Stimulated activated CD8-positive, alpha-beta memory T cell treated with anti-CD3 and anti-CD28 coated beads, Interleukin-15, amount 100 ng/mL, for 1 hour (primary cell): Measurements from ENCODE around the gene SLC31A2.

Source experiments
- DNase-seq: peaks from one replicate; pipeline ENCODE4 v3.0.0-alpha.2; 2020; ENCODE audit warnings: low read depth

The SLC31A2 gene

GRCh38 chr9:113151696-113152630 is 1.2 kb downstream of the SLC31A2 start:
- no peak for DNase-seq

GRCh38 chr9:113152699-113153098 is 1.9 kb downstream of the SLC31A2 start:
- DNase-seq, result no peak

GRCh38 chr9:113153599-113153998 is 2.8 kb downstream of the SLC31A2 start:
- no peak for DNase-seq

- no peak for DNase-seq
Measured at GRCh38 chr9:113154471-113154870, 3.7 kb downstream of the SLC31A2 start.

- DNase-seq, result no peak
Measured at GRCh38 chr9:113154946-113155345, 4.1 kb downstream of the SLC31A2 start.

GRCh38 chr9:113155911-113156588 is 5.2 kb downstream of the SLC31A2 start:
- no peak for DNase-seq

- no peak for DNase-seq
Measured at GRCh38 chr9:113156880-113157279, 6.1 kb downstream of the SLC31A2 start.

- no peak for DNase-seq
Measured at GRCh38 chr9:113158446-113158845, 7.6 kb downstream of the SLC31A2 start.

- DNase-seq, result no peak
Measured at GRCh38 chr9:113160571-113160970, 9.8 kb downstream of the SLC31A2 start.

- no peak for DNase-seq
Measured at GRCh38 chr9:113163001-113163400, 12.2 kb downstream of the SLC31A2 start.

GRCh38 chr9:113164536-113165300 is 13.9 kb downstream of the SLC31A2 start:
- DNase-seq, result no peak

GRCh38 chr9:113166039-113166438 is 15.2 kb downstream of the SLC31A2 start:
- DNase-seq, result no peak

GRCh38 chr9:113168809-113169208 is 18.0 kb downstream of the SLC31A2 start:
- no peak for DNase-seq

GRCh38 chr9:113173341-113173740 is 22.5 kb downstream of the SLC31A2 start:
- no peak for DNase-seq

GRCh38 chr9:113176803-113177202 is 26.0 kb downstream of the SLC31A2 start:
- no peak for DNase-seq

GRCh38 chr9:113177251-113177650 is 26.4 kb downstream of the SLC31A2 start:
- DNase-seq, result no peak

GRCh38 chr9:113178087-113178486 is 27.3 kb downstream of the SLC31A2 start:
- no peak for DNase-seq

- no peak for DNase-seq
Measured at GRCh38 chr9:113179839-113180238, 29.0 kb downstream of the SLC31A2 start.

- no peak for DNase-seq
Measured at GRCh38 chr9:113181165-113181564, 30.4 kb downstream of the SLC31A2 start.

GRCh38 chr9:113183956-113184488 is 33.2 kb downstream of the SLC31A2 start:
- DNase-seq, result no peak

- no peak for DNase-seq
Measured at GRCh38 chr9:113184539-113184938, 33.7 kb downstream of the SLC31A2 start.

- no peak for DNase-seq
Measured at GRCh38 chr9:113185271-113185670, 34.5 kb downstream of the SLC31A2 start.
